Vagina (tissue), 2 donors: ENCODE results near the gene PALLD. TPM values are rescaled to one million over a fixed set of nuclear protein-coding genes. Genes with fewer than 3 reads are reported as not detected.

Experiments used
- DNase-seq, 2 donors: peaks; one replicate each; pipeline ENCODE4 v3.0.0-alpha.2; 2017; ENCODE audit errors: extremely low spot score in 2 of 2
- H3K27ac ChIP-seq: fragments of 200-600 bp; sonication (generic); one replicate; pipeline ENCODE4 v1.5.1; 2019
- H3K27me3 ChIP-seq: fragments of 200-600 bp; sonication (generic); one replicate; pipeline ENCODE4 v1.5.1; 2019
- H3K36me3 ChIP-seq, 2 donors: fragments of 200-600 bp; sonication (generic); one replicate each; pipeline ENCODE4 v1.5.1; 2017 to 2019
- H3K4me1 ChIP-seq: fragments of 200-600 bp; sonication (generic); one replicate; pipeline ENCODE4 v1.5.1; 2019
- H3K4me3 ChIP-seq, 2 donors: fragments of 200-600 bp; sonication (generic); 1 replicate in 1 of 2; 2 replicates in 1 of 2; pipeline ENCODE4 v1.5.1; 2016 to 2019
- H3K9me3 ChIP-seq: fragments of 200-600 bp; sonication (generic); one replicate; pipeline ENCODE4 v1.5.1; 2019
- CTCF ChIP-seq, 3 experiments: fragments of 450-650 bp in 2 of 3; fragments of 200-600 bp in 1 of 3; sonication (generic) in 1 of 3; IDR thresholded peaks; one replicate each; pipeline ENCODE4 v1.5.1; 2017 to 2019; ENCODE audit warnings: antibody characterized with exemption in 3 of 3, mild to moderate bottlenecking in 2 of 3, moderate library complexity in 2 of 3
- POLR2A ChIP-seq, 2 donors: fragments of 450-650 bp; IDR thresholded peaks; one replicate each; pipeline ENCODE4 v1.6.1; 2017; ENCODE audit warnings: antibody characterized with exemption in 2 of 2, mild to moderate bottlenecking in 2 of 2, moderate library complexity in 2 of 2
- POLR2AphosphoS5 ChIP-seq, 2 donors: sonication (generic); formaldehyde crosslinking; IDR thresholded peaks; one replicate each; pipeline ENCODE4 v1.9.0; 2017; ENCODE audit warnings: antibody characterized with exemption in 2 of 2, mild to moderate bottlenecking in 2 of 2, low read depth in 1 of 2; ENCODE audit not compliant: insufficient read depth in 1 of 2
- intact Hi-C: fragments of 100-400 bp; cut with DNase I; formaldehyde crosslinking; loops from one replicate; pipeline ENCODE4 v1.15.1; 2023
- total RNA-seq: library from RNA; depleted of rRNA; stranded (reverse); fragments of >200 nt; gene quantifications from one replicate; pipeline ENCODE4 v1.2.3, GENCODE V29; 2016

Gene PALLD
- total RNA-seq, 1 donor from 2014 or later = 229 TPM

GRCh38 chr4:168569066-168569930 lies 72.4 kb downstream of the PALLD start:
- Histone ChIP-seq H3K4me3 (peak overlapping the region in 1 of 2 donors; percentile 10), H3K9me3 (no peaks in the 10 kb centered on the region), H3K36me3 (no peaks in the 10 kb centered on the region), H3K4me1 (peaks cover 15% of the 10 kb centered on the region), H3K27me3 (no peaks in the 10 kb centered on the region), H3K27ac (peak overlapping the region; percentile 18)
- no peak for TF ChIP-seq POLR2AphosphoS5 (IDR thresholded peaks at IDR 0.05; ENCODE audit: insufficient read depth in 1 of 2, low read depth in 1 of 2)
- no peak for DNase-seq
- intact Hi-C loops = no loop called here

- Histone ChIP-seq H3K36me3 (no peaks in the 10 kb centered on the region), H3K27ac (peak overlapping the region; percentile 18), H3K27me3 (no peaks in the 10 kb centered on the region), H3K4me3 (peak overlapping the region in 1 of 2 donors; percentile 10), H3K9me3 (no peaks in the 10 kb centered on the region), H3K4me1 (peaks cover 15% of the 10 kb centered on the region)
- intact Hi-C loops = no loop called here
- TF ChIP-seq CTCF (IDR thresholded peaks at IDR 0.05) (no peak), POLR2A (IDR thresholded peaks at IDR 0.05) (no peak), POLR2AphosphoS5 (IDR thresholded peaks at IDR 0.05; ENCODE audit: insufficient read depth in 1 of 2, low read depth in 1 of 2) (no peak)
- DNase-seq = no peak
These were observed 73.1 kb downstream of the PALLD start for GRCh38 chr4:168569931-168570276.

- intact Hi-C loops = no loop called here
- Histone ChIP-seq H3K9me3 (no peaks in the 10 kb centered on the region), H3K27me3 (no peaks in the 10 kb centered on the region), H3K4me1 (peaks cover 15% of the 10 kb centered on the region), H3K4me3 (no peak overlapping the region), H3K36me3 (no peaks in the 10 kb centered on the region), H3K27ac (peak overlapping the region; percentile 18)
- DNase-seq = no peak
- no peak for TF ChIP-seq POLR2A (IDR thresholded peaks at IDR 0.05)
- TF ChIP-seq CTCF (IDR thresholded peaks at IDR 0.05) = no peak
- no peak for TF ChIP-seq POLR2AphosphoS5 (IDR thresholded peaks at IDR 0.05; ENCODE audit: insufficient read depth in 1 of 2, low read depth in 1 of 2)
These were observed 73.6 kb downstream of the PALLD start for GRCh38 chr4:168570466-168570865.

- no peak overlapping the region for H3K27ac ChIP-seq
- H3K4me1 ChIP-seq = peaks cover 15% of the 10 kb centered on the region
- no peak for DNase-seq
- no peak for TF ChIP-seq POLR2AphosphoS5 (IDR thresholded peaks at IDR 0.05; ENCODE audit: insufficient read depth in 1 of 2, low read depth in 1 of 2)
- no peak for TF ChIP-seq POLR2A (IDR thresholded peaks at IDR 0.05)
- no peak for TF ChIP-seq CTCF (IDR thresholded peaks at IDR 0.05)
- no peak overlapping the region for H3K4me3 ChIP-seq
- no peaks in the 10 kb centered on the region for H3K27me3 ChIP-seq
- no peaks in the 10 kb centered on the region for H3K9me3 ChIP-seq
- no peaks in the 10 kb centered on the region for H3K36me3 ChIP-seq
- intact Hi-C loops = no loop called here
These were observed 75.2 kb downstream of the PALLD start for GRCh38 chr4:168572002-168572401.

- H3K27ac ChIP-seq = no peak overlapping the region
- no peak for TF ChIP-seq POLR2AphosphoS5 (IDR thresholded peaks at IDR 0.05; ENCODE audit: insufficient read depth in 1 of 2, low read depth in 1 of 2)
- no peak for TF ChIP-seq CTCF (IDR thresholded peaks at IDR 0.05)
- TF ChIP-seq POLR2A (IDR thresholded peaks at IDR 0.05) = no peak
- intact Hi-C loops = no loop called here
- no peaks in the 10 kb centered on the region for H3K36me3 ChIP-seq
- H3K9me3 ChIP-seq = no peaks in the 10 kb centered on the region
- H3K27me3 ChIP-seq = no peaks in the 10 kb centered on the region
- H3K4me1 ChIP-seq = peaks cover 15% of the 10 kb centered on the region
- no peak for DNase-seq
- H3K4me3 ChIP-seq = no peak overlapping the region
These were observed 77.0 kb downstream of the PALLD start for GRCh38 chr4:168573870-168574269.
